ENCODE measurements around the gene SIN3B.

DNA sequence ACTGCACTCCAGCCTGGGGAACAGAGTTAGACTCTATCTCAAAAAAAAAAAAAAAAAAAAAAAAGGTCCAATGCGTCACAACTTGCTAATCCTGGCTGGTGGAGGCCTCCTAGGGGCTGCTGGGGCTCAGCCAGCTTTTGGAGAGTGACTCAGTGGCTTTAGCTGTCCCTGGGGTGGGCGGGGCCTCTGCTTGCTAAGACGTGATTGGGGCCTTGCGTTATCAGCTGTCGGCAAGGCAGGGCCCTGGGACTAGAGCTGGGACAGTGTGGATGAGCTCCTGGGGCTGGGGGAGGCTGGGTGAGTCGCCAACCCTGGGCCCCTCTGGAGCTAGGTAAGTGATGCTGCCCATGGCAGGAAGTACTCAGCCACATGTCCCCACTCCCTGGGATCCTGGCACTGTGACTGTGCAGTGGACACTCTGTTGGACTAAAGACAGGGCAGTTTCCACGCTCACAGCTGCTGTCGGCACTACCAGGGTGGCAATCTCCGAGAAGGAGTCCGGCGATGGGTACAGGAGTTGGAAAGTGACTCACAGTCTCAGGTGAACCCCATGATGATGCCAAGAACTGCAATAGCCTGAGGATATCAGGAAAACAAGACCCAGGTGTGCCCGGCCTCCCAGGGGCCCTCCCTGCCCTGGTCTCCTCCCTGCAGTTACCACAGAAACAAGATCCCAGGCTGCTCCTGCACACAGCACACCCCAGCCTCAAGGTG lies 91.8 kb downstream of the SIN3B start:
- TF ChIP-seq CTCF (IDR thresholded peaks at IDR 0.05; ENCODE audit: poor library complexity, severe bottlenecking), result no peak
- TF ChIP-seq EZH2 (IDR thresholded peaks at IDR 0.05; ENCODE audit: borderline replicate concordance, insufficient read depth, low read length, poor library complexity, severe bottlenecking), result no peak
- TF ChIP-seq POLR2AphosphoS5 (IDR thresholded peaks at IDR 0.05), result no peak
- TF ChIP-seq, protein P1, sequence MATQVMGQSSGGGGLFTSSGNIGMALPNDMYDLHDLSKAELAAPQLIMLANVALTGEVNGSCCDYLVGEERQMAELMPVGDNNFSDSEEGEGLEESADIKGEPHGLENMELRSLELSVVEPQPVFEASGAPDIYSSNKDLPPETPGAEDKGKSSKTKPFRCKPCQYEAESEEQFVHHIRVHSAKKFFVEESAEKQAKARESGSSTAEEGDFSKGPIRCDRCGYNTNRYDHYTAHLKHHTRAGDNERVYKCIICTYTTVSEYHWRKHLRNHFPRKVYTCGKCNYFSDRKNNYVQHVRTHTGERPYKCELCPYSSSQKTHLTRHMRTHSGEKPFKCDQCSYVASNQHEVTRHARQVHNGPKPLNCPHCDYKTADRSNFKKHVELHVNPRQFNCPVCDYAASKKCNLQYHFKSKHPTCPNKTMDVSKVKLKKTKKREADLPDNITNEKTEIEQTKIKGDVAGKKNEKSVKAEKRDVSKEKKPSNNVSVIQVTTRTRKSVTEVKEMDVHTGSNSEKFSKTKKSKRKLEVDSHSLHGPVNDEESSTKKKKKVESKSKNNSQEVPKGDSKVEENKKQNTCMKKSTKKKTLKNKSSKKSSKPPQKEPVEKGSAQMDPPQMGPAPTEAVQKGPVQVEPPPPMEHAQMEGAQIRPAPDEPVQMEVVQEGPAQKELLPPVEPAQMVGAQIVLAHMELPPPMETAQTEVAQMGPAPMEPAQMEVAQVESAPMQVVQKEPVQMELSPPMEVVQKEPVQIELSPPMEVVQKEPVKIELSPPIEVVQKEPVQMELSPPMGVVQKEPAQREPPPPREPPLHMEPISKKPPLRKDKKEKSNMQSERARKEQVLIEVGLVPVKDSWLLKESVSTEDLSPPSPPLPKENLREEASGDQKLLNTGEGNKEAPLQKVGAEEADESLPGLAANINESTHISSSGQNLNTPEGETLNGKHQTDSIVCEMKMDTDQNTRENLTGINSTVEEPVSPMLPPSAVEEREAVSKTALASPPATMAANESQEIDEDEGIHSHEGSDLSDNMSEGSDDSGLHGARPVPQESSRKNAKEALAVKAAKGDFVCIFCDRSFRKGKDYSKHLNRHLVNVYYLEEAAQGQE (IDR thresholded peaks at IDR 0.05; ENCODE audit: borderline replicate concordance), result no peak
